ENCODE data around the gene CLMN. TPM values are rescaled to one million over a fixed set of nuclear protein-coding genes. Genes with fewer than 3 reads are reported as not detected.

The CLMN gene
- total and polyA plus RNA-seq, 9 of the 15 experiments (the other 6 are each of a cell fraction or from before 2014, with no cell fraction given) = 0.01 to 0.18 (median 0.07) TPM; not detected in 4

GRCh38 chr14:95250140-95250769 lies 69.5 kb downstream of the CLMN start:
- no peak for DNase-seq (ENCODE audit: extremely low read depth in 1 of 4, low spot score in 3 of 4)
- BruUV-seq (replicated peaks) = no TSS peak
- in situ Hi-C loops (cut with MboI) = no loop called here
- Histone ChIP-seq H3K9me1 (ENCODE audit: control insufficient read depth, insufficient read depth, low read length) (no peaks in the 10 kb centered on the region), H3K27me3 (ENCODE audit: control insufficient read depth in 2 of 2, insufficient read depth in 2 of 2, low read length in 2 of 2) (peaks cover 2 to 15% of the 10 kb centered on the region in 2 experiments; a peak in 2 of 5 replicates), H2AFZ (ENCODE audit: low read depth, low read length) (no peak overlapping the region), H4K20me1 (replicated peaks; ENCODE audit: control insufficient read depth, insufficient read depth, low read length) (no peaks in the 10 kb centered on the region), H3K4me3 (no peak overlapping the region), H3K27ac (ENCODE audit: extremely low read depth, low read depth, low read length) (no peak overlapping the region), H3K9ac (ENCODE audit: insufficient read depth in 1 of 2, low read depth in 2 of 2, low read length in 2 of 2) (no peak overlapping the region), H3K79me2 (ENCODE audit: control insufficient read depth, insufficient read depth, low read length) (no peaks in the 10 kb centered on the region), H3K4me1 (replicated peaks in 1 of 2; ENCODE audit: control insufficient read depth in 2 of 2, insufficient read depth in 2 of 2, low read length in 2 of 2) (no peaks in the 10 kb centered on the region), H3K9me3 (replicated peaks; ENCODE audit: control insufficient read depth, insufficient read depth, low read depth, low read length) (no peaks in the 10 kb centered on the region), H3K4me2 (ENCODE audit: insufficient read depth, low read length) (no peak overlapping the region), H3K36me3 (ENCODE audit: control insufficient read depth, insufficient read depth, low read length) (no peaks in the 10 kb centered on the region)
- no peak for FAIRE-seq
- TF ChIP-seq CLOCK (CRISPR knock-in tag; IDR thresholded peaks at IDR 0.05; ENCODE audit: borderline replicate concordance) (no peak), GTF2F1 (IDR thresholded peaks at IDR 0.05; ENCODE audit: low read depth, low read length) (no peak), ZNF232 (CRISPR knock-in tag; IDR thresholded peaks at IDR 0.05) (no peak), TARDBP (IDR thresholded peaks at IDR 0.05) (no peak), SMAD3 (CRISPR knock-in tag; conservative IDR thresholded peaks at IDR 0.05) (no peak), ZNF41 (CRISPR knock-in tag; conservative IDR thresholded peaks at IDR 0.05) (no peak), TOE1 (IDR thresholded peaks at IDR 0.05; ENCODE audit: borderline replicate concordance) (no peak), TOE1 (CRISPR knock-in tag; IDR thresholded peaks at IDR 0.05; ENCODE audit: borderline replicate concordance, low read depth) (no peak), U2AF1 (optimal IDR thresholded peaks at IDR 0.05; ENCODE audit: low read depth, low read length) (no peak), SAFB2 (IDR thresholded peaks at IDR 0.05; ENCODE audit: borderline replicate concordance, low read depth, low read length, severe bottlenecking) (no peak), RAD21 (CRISPR knock-in tag; conservative IDR thresholded peaks at IDR 0.05 in 1 of 2, IDR thresholded peaks at IDR 0.05 in 1 of 2) (no peak), TFAM (CRISPR knock-in tag; conservative IDR thresholded peaks at IDR 0.05) (no peak), HDAC1 (IDR thresholded peaks at IDR 0.05) (no peak), MAZ (CRISPR knock-in tag; conservative IDR thresholded peaks at IDR 0.05 in 1 of 2, IDR thresholded peaks at IDR 0.05 in 1 of 2) (no peak)
- TF ChIP-seq, protein P1, sequence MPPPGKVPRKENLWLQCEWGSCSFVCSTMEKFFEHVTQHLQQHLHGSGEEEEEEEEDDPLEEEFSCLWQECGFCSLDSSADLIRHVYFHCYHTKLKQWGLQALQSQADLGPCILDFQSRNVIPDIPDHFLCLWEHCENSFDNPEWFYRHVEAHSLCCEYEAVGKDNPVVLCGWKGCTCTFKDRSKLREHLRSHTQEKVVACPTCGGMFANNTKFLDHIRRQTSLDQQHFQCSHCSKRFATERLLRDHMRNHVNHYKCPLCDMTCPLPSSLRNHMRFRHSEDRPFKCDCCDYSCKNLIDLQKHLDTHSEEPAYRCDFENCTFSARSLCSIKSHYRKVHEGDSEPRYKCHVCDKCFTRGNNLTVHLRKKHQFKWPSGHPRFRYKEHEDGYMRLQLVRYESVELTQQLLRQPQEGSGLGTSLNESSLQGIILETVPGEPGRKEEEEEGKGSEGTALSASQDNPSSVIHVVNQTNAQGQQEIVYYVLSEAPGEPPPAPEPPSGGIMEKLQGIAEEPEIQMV (tag; conservative IDR thresholded peaks at IDR 0.05; ENCODE audit: low read depth) = no peak
- TF ChIP-seq, protein P2, sequence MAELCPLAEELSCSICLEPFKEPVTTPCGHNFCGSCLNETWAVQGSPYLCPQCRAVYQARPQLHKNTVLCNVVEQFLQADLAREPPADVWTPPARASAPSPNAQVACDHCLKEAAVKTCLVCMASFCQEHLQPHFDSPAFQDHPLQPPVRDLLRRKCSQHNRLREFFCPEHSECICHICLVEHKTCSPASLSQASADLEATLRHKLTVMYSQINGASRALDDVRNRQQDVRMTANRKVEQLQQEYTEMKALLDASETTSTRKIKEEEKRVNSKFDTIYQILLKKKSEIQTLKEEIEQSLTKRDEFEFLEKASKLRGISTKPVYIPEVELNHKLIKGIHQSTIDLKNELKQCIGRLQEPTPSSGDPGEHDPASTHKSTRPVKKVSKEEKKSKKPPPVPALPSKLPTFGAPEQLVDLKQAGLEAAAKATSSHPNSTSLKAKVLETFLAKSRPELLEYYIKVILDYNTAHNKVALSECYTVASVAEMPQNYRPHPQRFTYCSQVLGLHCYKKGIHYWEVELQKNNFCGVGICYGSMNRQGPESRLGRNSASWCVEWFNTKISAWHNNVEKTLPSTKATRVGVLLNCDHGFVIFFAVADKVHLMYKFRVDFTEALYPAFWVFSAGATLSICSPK (IDR thresholded peaks at IDR 0.05; ENCODE audit: borderline replicate concordance) = no peak
- ChIA-PET CTCF (ENCODE audit: low intra/inter-chr PET ratio) (no interaction called here), POLR2A (no interaction called here)
- WGBS (ENCODE audit: insufficient coverage, low coverage, missing lambda C conversion rate) = 2% methylated on average over 5 of the region's 5 CpGs
- intact Hi-C loops (cut with micrococcal nuclease) = no loop called here
- ATAC-seq = no peak

All from K562 (cell line).